Measurements from ENCODE around the gene KLF9.

The KLF9 gene

GRCh38 chr9:70367305-70367930 is 47.0 kb downstream of the KLF9 start:
- no peak for DNase-seq (ENCODE audit: extremely low read depth in 1 of 2, low read depth in 1 of 2)

DNA sequence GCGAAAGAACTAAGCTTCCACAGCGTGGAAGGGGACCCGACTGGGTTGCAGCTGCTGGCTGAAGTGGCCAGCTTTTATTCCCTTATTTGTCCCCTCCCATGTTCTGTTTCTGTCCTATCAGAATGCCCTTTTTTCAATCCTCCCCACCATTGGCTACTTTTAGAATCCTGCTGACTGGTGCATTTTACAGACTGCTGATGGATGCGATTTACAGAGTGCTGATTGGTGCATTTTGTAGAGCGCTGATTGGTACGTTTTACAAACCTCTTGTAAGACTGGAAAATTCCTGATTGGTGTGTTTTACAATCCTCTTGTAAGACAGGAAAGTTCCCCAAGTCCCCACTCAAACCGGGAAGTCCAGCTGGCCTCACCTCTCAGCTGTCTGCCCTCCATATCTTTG is 50.7 kb downstream of the KLF9 start:
- DNase-seq (ENCODE audit: extremely low read depth in 1 of 2, low read depth in 1 of 2): no peak

DNA sequence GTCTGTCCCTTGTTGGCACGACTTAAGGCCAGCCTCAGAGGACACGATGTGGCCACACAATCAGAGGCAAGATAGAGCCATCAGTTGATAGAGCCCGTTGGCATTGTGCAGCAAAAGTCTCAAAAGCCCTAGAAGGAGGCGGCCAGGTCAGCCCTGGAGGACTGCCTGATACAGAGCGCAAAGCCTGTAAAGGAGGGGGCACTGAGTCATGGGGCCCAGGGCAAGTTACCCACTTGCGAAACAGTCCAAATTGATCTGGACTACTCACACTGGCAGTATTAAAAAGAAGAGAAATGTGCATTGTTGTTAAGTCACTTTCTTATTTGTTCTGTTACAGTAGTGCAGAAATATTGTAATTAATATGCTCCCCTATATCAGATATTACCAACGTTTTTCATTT is 51.5 kb downstream of the KLF9 start:
- no peak for DNase-seq (ENCODE audit: extremely low read depth in 1 of 2, low read depth in 1 of 2)

- DNase-seq (ENCODE audit: extremely low read depth in 1 of 2, low read depth in 1 of 2): no peak
Observed at GRCh38 chr9:70355801-70356200, 58.7 kb downstream of the KLF9 start.

GRCh38 chr9:70352802-70353201 is 61.7 kb downstream of the KLF9 start:
- DNase-seq (ENCODE audit: extremely low read depth in 1 of 2, low read depth in 1 of 2): no peak

DNA sequence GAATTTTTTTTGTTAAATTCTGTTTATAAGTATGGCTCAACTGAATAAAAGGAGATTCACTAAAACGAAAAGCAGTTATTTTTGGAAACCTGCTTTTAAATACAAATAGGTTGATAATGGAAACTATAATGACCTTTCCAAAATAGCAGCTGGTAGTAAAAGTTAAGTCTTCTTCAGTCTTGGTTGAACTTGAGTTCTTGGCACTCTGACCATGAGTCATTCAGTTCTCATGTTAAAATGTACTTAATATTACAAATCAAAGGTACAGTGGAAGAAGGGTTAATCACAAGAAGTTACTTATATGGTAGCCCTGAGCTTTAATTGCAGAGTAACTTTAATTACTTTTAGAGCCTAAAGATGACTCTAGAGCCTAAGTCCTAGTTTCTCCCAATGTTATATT is 62.1 kb downstream of the KLF9 start:
- DNase-seq (ENCODE audit: extremely low read depth in 1 of 2, low read depth in 1 of 2): no peak

DNA sequence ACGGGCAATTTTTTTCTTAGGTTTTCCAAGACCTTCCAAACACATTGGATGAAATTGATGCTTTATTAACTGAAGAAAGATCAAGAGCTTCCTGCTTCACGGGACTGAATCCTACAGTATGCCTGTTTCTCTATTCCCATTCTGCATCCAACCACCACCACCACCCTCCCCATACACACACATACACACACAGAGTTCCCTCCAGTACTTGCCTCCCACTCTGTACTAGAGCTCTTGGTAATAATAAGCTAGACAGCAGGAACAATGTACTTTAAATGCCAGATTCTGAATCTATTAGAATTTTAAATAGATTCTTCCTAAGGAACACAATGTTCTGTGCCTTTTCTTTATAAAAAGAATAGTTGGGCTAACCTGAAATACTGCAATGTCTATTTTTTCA is 67.4 kb downstream of the KLF9 start:
- no peak for DNase-seq (ENCODE audit: extremely low read depth in 1 of 2, low read depth in 1 of 2)

GRCh38 chr9:70340572-70340971 is 73.9 kb downstream of the KLF9 start:
- DNase-seq (ENCODE audit: extremely low read depth in 1 of 2, low read depth in 1 of 2): no peak

All from stimulated activated CD8-positive, alpha-beta memory T cell treated with anti-CD3 and anti-CD28 coated beads, Interleukin-7, amount 100 ng/mL, for 48 hours (primary cell).